Stimulated activated CD4-positive, alpha-beta T cell treated with anti-CD3 and anti-CD28 coated beads, TNF-alpha, amount 100 ng/mL, for 48 hours (primary cell): ENCODE data around the gene KCP.
A peak's percentile ranks its signal among the peaks of the same experiment; 100 is the strongest.

Source experiments
- DNase-seq, 3 donors: peaks; one replicate each; pipeline ENCODE4 v3.0.0-alpha.2; 2020; ENCODE audit warnings: low read depth in 3 of 3

Gene KCP

DNA sequence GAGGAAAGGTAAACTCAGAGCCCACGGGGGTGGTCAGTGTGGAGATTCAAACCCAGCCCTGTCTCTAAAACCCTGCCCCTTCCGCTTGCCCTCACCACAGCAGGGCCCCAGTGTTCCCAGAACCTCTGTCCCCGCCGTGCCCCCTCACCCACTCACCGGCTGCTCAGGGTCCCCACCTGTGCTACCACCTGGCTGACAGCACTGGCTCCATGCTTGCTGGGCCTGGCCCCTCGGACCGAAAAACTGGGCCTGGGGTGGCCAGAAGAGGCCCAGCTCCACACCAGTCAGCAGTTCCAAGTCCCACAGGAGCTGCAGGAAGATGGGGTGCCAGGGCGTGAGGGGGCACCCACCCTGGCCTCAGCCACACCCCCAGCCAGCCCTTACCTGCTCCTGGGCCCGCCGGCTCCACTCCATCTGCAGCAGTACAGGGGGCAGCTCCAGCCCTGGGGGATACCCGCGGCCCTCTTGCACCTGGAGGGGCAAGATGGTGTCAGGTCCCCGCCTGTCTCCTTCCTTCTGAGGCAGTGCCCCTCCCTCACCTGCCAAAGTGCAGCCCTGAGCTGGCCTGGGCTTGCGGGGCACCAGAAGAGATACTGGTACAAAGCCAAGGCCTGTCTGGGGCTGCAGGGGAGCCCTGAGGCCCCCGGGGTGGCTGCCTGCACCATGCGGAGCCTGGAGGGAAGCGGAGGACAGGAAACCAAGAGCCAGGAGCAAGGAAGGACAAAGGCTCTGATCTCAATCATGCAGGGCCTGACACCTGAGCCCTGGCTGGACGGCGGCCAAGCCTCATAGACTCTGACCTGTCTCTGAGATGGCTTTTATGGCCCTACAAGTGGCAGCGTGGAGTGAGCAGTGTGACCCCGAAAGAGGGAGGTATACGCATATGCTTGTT is 36.1 kb downstream of the KCP start:
- no peak for DNase-seq

DNA sequence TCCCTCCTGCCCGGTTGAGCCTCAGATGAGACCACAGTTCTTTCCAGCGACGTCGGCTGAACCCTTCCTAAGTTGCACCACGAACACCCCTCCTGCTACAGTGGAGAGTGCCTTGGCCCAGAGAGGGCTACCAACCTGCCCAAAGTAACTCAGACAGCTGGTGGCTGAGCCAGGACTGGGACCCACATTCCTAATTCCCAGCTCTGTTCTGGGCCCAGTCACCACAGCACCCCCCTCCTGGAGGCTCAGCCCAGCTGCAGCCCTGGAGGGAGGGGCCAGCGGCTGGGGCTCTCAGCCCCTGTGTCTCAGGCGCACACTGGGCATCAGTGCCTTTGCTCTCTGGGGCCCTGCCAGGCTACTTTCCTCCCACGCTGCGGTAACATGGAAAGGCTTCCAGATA is 37.3 kb downstream of the KCP start:
- no peak for DNase-seq

DNA sequence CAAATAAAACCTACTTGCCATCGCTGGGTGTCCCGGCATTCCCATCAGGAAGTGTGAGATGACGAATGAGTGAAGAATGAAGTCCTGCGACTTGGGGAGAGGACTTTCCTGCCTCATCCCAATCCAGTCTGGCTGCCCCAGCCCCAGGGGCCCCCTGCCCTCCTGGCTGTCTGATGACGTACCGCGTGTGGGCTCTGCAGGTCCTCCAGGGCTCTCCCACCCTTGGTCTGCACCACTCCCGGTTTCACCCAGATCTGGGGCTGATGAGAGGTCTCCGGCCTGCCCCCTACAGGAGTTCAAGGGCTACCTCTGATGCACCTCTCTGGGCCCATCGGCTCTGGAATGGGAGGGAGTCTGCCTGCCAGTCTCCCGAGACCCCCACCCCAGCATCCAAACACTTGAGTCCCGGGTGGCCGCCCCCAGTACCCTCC is 38.1 kb downstream of the KCP start:
- no peak for DNase-seq

GRCh38 chr7:128871050-128871449 is 39.5 kb downstream of the KCP start:
- DNase-seq, result no peak

DNA sequence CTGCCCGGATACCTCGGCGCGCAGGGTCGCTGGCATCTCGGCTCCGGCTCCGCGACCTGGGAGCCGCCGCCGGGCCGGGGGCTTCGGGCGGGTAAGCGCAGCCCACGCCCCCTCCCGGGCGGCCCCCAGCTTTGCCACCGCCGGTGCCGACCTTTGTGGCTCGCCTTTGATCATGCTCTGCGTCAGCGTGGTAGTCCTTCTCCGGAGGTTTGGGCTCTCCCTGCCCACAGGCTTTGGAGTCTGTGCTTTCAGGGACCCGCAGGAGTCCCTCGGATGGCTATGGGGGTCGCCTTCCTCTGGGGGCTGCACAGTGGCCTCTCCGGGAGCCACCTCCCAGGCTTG is 40.6 kb downstream of the KCP start:
- DNase-seq, result no peak

DNA sequence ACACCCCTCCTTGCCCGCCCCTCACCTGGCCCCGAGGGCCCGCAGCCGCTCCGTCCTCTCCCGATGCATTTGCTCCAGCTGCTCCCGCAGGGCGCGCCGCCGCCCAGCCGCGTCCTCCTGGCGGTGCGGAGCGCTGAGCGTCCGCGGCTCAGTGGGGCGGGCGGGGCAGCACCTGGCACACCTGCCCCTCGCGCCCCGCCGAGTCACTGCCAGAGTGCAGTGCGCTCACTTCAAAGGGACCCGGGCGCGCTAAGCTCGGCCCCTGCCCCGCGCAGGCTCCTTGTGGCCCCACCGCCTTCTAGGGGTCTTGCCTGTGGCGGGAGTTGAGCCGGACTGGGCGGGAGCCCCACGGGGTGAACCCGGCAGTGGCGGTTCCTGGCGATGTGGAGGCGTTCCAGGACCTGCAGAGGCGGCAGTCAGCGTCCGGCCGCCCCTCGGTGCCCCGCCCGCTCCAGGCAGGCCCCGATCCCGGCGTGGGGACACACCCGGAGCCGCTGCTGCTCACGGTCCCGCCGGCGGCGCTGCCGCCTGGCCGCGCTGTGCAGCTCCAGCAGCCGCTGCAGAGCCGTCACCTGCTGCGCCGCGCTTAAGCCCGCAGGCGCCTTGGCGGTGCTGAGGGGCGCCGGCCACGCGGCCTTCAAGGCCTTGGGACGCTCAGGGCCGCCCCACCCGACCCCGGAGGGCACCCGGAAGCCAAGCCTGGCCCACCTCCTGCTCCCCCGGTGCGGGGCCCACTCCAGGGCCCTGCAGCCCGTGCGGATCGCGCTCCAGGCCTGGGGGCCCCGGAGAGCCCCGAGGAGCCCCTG is 41.2 kb downstream of the KCP start:
- DNase-seq, result peak in 1 of 3 donors; percentile 27

- no peak for DNase-seq
Measured at GRCh38 chr7:128868624-128869137, 41.8 kb downstream of the KCP start.

GRCh38 chr7:128867842-128868623 is 42.5 kb downstream of the KCP start:
- DNase-seq, result no peak

DNA sequence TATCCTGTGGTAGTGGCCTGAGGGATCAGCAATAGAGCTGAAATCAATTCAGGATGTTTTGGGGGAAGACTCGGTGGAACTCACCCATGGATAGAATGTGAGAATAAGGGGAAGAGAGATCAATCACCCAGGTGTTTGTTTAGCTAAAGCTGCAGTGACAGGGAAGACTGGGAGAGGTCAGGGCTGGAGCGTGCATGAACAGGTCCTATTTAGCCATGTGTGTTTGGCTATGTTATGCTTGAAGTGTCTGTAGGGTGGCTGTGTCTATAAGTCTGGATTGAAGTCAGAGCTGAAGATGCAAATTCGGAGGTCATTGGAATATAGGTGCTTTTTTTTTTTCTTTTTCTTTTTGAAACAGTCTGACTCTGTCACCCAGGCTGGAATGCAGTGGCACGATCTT is 43.3 kb downstream of the KCP start:
- DNase-seq, result no peak

DNA sequence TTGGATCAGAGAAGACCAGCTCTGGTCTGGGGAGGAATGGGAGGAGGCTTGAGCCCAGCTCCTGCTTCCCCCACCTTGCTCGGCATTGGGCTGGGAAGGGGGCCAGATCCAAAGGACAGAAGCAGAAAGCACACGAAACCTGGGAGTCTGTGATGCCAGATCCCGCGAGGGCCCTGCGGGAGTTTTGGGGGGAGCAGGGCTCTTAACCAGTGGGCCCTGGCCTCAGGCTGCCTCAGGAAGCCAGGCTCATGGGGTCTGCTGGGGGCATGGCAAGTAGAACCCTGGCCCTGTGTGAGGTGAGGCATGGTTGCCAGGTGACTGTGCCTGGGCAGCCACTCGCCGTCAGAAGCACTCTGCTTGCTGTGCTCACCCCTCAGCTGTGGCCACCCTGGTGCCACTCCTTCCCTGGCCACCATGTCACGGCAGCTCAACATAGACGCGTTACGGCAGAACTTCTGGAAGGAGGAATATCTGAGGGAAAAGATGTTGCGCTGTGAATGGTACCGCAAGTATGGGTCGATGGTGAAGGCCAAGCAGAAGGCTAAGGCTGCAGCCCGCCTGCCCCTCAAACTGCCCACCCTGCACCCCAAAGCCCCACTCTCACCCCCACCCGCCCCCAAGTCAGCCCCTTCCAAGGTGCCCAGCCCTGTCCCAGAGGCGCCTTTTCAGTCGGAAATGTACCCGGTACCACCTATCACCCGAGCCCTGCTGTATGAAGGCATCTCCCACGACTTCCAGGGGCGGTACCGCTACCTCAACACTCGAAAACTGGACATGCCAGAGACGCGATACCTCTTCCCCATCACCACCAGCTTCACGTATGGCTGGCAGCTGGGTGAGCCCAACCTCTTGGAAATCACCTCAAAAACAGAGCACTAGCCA is 44.3 kb downstream of the KCP start:
- no peak for DNase-seq

GRCh38 chr7:128865303-128865702 is 45.2 kb downstream of the KCP start:
- no peak for DNase-seq

- DNase-seq, result peak in 2 of 3 donors; percentile 23 to 30
Measured at GRCh38 chr7:128863433-128863989, 47.0 kb downstream of the KCP start.

GRCh38 chr7:128862571-128863432 is 47.7 kb downstream of the KCP start, which contains the start of gene ATP6V1F:
Gene ATP6V1F (plus strand): TSS chr7:128862856. CDS start chr7:128862905, 49 bp downstream.
- DNase-seq, result peak; percentile 98 to 99 (median 98)

GRCh38 chr7:128861957-128862570 is 48.4 kb downstream of the KCP start:
- no peak for DNase-seq

- no peak for DNase-seq
Measured at GRCh38 chr7:128860158-128861073, 50.1 kb downstream of the KCP start.

- DNase-seq, result no peak
Measured at GRCh38 chr7:128859232-128860157, 51.0 kb downstream of the KCP start.
